ENCODE data around the gene ABL2.

The ABL2 gene

GRCh38 chr1:179103999-179104398, 125.5 kb downstream of the ABL2 start:
- Histone ChIP-seq H3K27ac (ENCODE audit: low read length, poor library complexity, severe bottlenecking) (no peak overlapping the region), H4K8ac (ENCODE audit: low read length) (no peak overlapping the region), H3K9ac (ENCODE audit: low read length) (no peak overlapping the region), H3K14ac (ENCODE audit: low read length in 2 of 2) (no peak overlapping the region), H2AK5ac (ENCODE audit: low read length, severe bottlenecking) (no peak overlapping the region), H2BK120ac (ENCODE audit: low read depth, low read length) (no peak overlapping the region), H3K9me3 (ENCODE audit: control insufficient read depth, low read length) (no peaks in the 10 kb centered on the region), H2BK15ac (ENCODE audit: low read depth, poor library complexity, severe bottlenecking) (no peak overlapping the region), H3K18ac (ENCODE audit: low read depth in 1 of 2, low read length in 2 of 2) (no peak overlapping the region), H2BK12ac (ENCODE audit: low read length in 2 of 2) (no peak overlapping the region), H3K36me3 (ENCODE audit: control insufficient read depth in 1 of 2, insufficient read depth in 2 of 2, low read depth in 1 of 2, low read length in 2 of 2) (peaks cover 38 to 90% of the 10 kb centered on the region in 2 experiments), H3K23ac (ENCODE audit: low read length in 2 of 2) (no peak overlapping the region), H3K79me1 (replicated peaks; ENCODE audit: low read length, poor library complexity, severe bottlenecking) (peaks cover 47% of the 10 kb centered on the region), H2BK5ac (ENCODE audit: low read depth, low read length, poor library complexity, severe bottlenecking) (no peak overlapping the region), H3K4me2 (ENCODE audit: low read length, poor library complexity, severe bottlenecking) (no peak overlapping the region), H2AFZ (ENCODE audit: low read depth, low read length) (no peak overlapping the region), H3K27me3 (ENCODE audit: control insufficient read depth in 1 of 2, insufficient read depth in 1 of 2, low read length in 2 of 2) (no peaks in the 10 kb centered on the region), H3K4me1 (ENCODE audit: control insufficient read depth, insufficient read depth, low read depth, low read length) (peaks cover 2% of the 10 kb centered on the region), H3K4ac (ENCODE audit: low read depth in 1 of 2, low read length in 2 of 2) (no peak overlapping the region), H3K4me3 (ENCODE audit: insufficient read depth in 1 of 2, low read depth in 1 of 2, low read length in 2 of 2) (no peak overlapping the region), H4K91ac (ENCODE audit: low read length) (no peak overlapping the region)
- WGBS: 100% methylated on average over 1 of the region's 1 CpG
- no peak for DNase-seq

GRCh38 chr1:179101566-179101965, 127.9 kb downstream of the ABL2 start:
- Histone ChIP-seq H4K8ac (ENCODE audit: low read length) (no peak overlapping the region), H2BK120ac (ENCODE audit: low read depth, low read length) (no peak overlapping the region), H3K27ac (ENCODE audit: low read length, poor library complexity, severe bottlenecking) (no peak overlapping the region), H2BK15ac (ENCODE audit: low read depth, poor library complexity, severe bottlenecking) (no peak overlapping the region), H2AFZ (ENCODE audit: low read depth, low read length) (no peak overlapping the region), H4K91ac (ENCODE audit: low read length) (no peak overlapping the region), H3K4me2 (ENCODE audit: low read length, poor library complexity, severe bottlenecking) (no peak overlapping the region), H3K79me1 (replicated peaks; ENCODE audit: low read length, poor library complexity, severe bottlenecking) (peaks cover 33% of the 10 kb centered on the region), H2BK5ac (ENCODE audit: low read depth, low read length, poor library complexity, severe bottlenecking) (no peak overlapping the region), H2BK12ac (ENCODE audit: low read length in 2 of 2) (no peak overlapping the region), H3K9me3 (ENCODE audit: control insufficient read depth, low read length) (no peaks in the 10 kb centered on the region), H3K23ac (ENCODE audit: low read length in 2 of 2) (no peak overlapping the region), H3K36me3 (ENCODE audit: control insufficient read depth in 1 of 2, insufficient read depth in 2 of 2, low read depth in 1 of 2, low read length in 2 of 2) (peaks cover 31 to 88% of the 10 kb centered on the region in 2 experiments), H3K14ac (ENCODE audit: low read length in 2 of 2) (no peak overlapping the region), H3K27me3 (ENCODE audit: control insufficient read depth in 1 of 2, insufficient read depth in 1 of 2, low read length in 2 of 2) (no peaks in the 10 kb centered on the region), H3K18ac (ENCODE audit: low read depth in 1 of 2, low read length in 2 of 2) (no peak overlapping the region), H3K4me1 (ENCODE audit: control insufficient read depth, insufficient read depth, low read depth, low read length) (no peaks in the 10 kb centered on the region), H3K4ac (ENCODE audit: low read depth in 1 of 2, low read length in 2 of 2) (no peak overlapping the region), H3K9ac (ENCODE audit: low read length) (no peak overlapping the region), H3K4me3 (ENCODE audit: insufficient read depth in 1 of 2, low read depth in 1 of 2, low read length in 2 of 2) (no peak overlapping the region), H2AK5ac (ENCODE audit: low read length, severe bottlenecking) (no peak overlapping the region)
- WGBS: 95% methylated on average over 3 of the region's 4 CpGs
- no peak for DNase-seq

GRCh38 chr1:179099891-179100290, 129.6 kb downstream of the ABL2 start:
- no peak overlapping the region for H3K14ac ChIP-seq (ENCODE audit: low read length in 2 of 2)
- no peak overlapping the region for H2AK5ac ChIP-seq (ENCODE audit: low read length, severe bottlenecking)
- H2BK12ac ChIP-seq (ENCODE audit: low read length in 2 of 2): no peak overlapping the region
- H2BK15ac ChIP-seq (ENCODE audit: low read depth, poor library complexity, severe bottlenecking): no peak overlapping the region
- DNase-seq: no peak
- no peak overlapping the region for H4K91ac ChIP-seq (ENCODE audit: low read length)
- no peak overlapping the region for H3K4ac ChIP-seq (ENCODE audit: low read depth in 1 of 2, low read length in 2 of 2)
- no peaks in the 10 kb centered on the region for H3K9me3 ChIP-seq (ENCODE audit: control insufficient read depth, low read length)
- H3K36me3 ChIP-seq (ENCODE audit: control insufficient read depth in 1 of 2, insufficient read depth in 2 of 2, low read depth in 1 of 2, low read length in 2 of 2): peaks cover 44 to 88% of the 10 kb centered on the region in 2 experiments
- H3K4me2 ChIP-seq (ENCODE audit: low read length, poor library complexity, severe bottlenecking): no peak overlapping the region
- no peak overlapping the region for H3K4me3 ChIP-seq (ENCODE audit: insufficient read depth in 1 of 2, low read depth in 1 of 2, low read length in 2 of 2)
- H2AFZ ChIP-seq (ENCODE audit: low read depth, low read length): no peak overlapping the region
- no peaks in the 10 kb centered on the region for H3K4me1 ChIP-seq (ENCODE audit: control insufficient read depth, insufficient read depth, low read depth, low read length)
- H2BK5ac ChIP-seq (ENCODE audit: low read depth, low read length, poor library complexity, severe bottlenecking): no peak overlapping the region
- 97% methylated on average over 4 of the region's 4 CpGs for WGBS
- no peak overlapping the region for H3K23ac ChIP-seq (ENCODE audit: low read length in 2 of 2)
- H2BK120ac ChIP-seq (ENCODE audit: low read depth, low read length): no peak overlapping the region
- H3K9ac ChIP-seq (ENCODE audit: low read length): no peak overlapping the region
- peaks cover 30% of the 10 kb centered on the region for H3K79me1 ChIP-seq (replicated peaks; ENCODE audit: low read length, poor library complexity, severe bottlenecking)
- no peak overlapping the region for H3K27ac ChIP-seq (ENCODE audit: low read length, poor library complexity, severe bottlenecking)
- H4K8ac ChIP-seq (ENCODE audit: low read length): no peak overlapping the region
- H3K18ac ChIP-seq (ENCODE audit: low read depth in 1 of 2, low read length in 2 of 2): no peak overlapping the region
- H3K27me3 ChIP-seq (ENCODE audit: control insufficient read depth in 1 of 2, insufficient read depth in 1 of 2, low read length in 2 of 2): no peaks in the 10 kb centered on the region

GRCh38 chr1:179095924-179096323, 133.6 kb downstream of the ABL2 start:
- Histone ChIP-seq H3K9ac (ENCODE audit: low read length) (no peak overlapping the region), H2BK15ac (ENCODE audit: low read depth, poor library complexity, severe bottlenecking) (no peak overlapping the region), H4K8ac (ENCODE audit: low read length) (no peak overlapping the region), H3K27me3 (ENCODE audit: control insufficient read depth in 1 of 2, insufficient read depth in 1 of 2, low read length in 2 of 2) (no peaks in the 10 kb centered on the region), H3K4me1 (ENCODE audit: control insufficient read depth, insufficient read depth, low read depth, low read length) (peaks cover 14% of the 10 kb centered on the region), H4K91ac (ENCODE audit: low read length) (no peak overlapping the region), H3K79me1 (replicated peaks; ENCODE audit: low read length, poor library complexity, severe bottlenecking) (peaks cover 34% of the 10 kb centered on the region), H2BK120ac (ENCODE audit: low read depth, low read length) (no peak overlapping the region), H3K18ac (ENCODE audit: low read depth in 1 of 2, low read length in 2 of 2) (no peak overlapping the region), H3K4ac (ENCODE audit: low read depth in 1 of 2, low read length in 2 of 2) (no peak overlapping the region), H3K9me3 (ENCODE audit: control insufficient read depth, low read length) (no peaks in the 10 kb centered on the region), H2AFZ (ENCODE audit: low read depth, low read length) (no peak overlapping the region), H2BK5ac (ENCODE audit: low read depth, low read length, poor library complexity, severe bottlenecking) (no peak overlapping the region), H3K4me2 (ENCODE audit: low read length, poor library complexity, severe bottlenecking) (no peak overlapping the region), H3K27ac (ENCODE audit: low read length, poor library complexity, severe bottlenecking) (no peak overlapping the region), H3K23ac (ENCODE audit: low read length in 2 of 2) (no peak overlapping the region), H2BK12ac (ENCODE audit: low read length in 2 of 2) (no peak overlapping the region), H3K4me3 (ENCODE audit: insufficient read depth in 1 of 2, low read depth in 1 of 2, low read length in 2 of 2) (no peak overlapping the region), H3K14ac (ENCODE audit: low read length in 2 of 2) (no peak overlapping the region), H2AK5ac (ENCODE audit: low read length, severe bottlenecking) (no peak overlapping the region), H3K36me3 (ENCODE audit: control insufficient read depth in 1 of 2, insufficient read depth in 2 of 2, low read depth in 1 of 2, low read length in 2 of 2) (peaks cover 67 to 94% of the 10 kb centered on the region in 2 experiments)
- no peak for DNase-seq
- WGBS: 98% methylated on average over 3 of the region's 3 CpGs
